Measurements from ENCODE around the gene ACP3. TPM values are rescaled to one million over a fixed set of nuclear protein-coding genes. Genes with fewer than 3 reads are reported as not detected.

The ACP3 gene
- total RNA-seq, 1 donor from 2014 or later, result 9.1 TPM

DNA sequence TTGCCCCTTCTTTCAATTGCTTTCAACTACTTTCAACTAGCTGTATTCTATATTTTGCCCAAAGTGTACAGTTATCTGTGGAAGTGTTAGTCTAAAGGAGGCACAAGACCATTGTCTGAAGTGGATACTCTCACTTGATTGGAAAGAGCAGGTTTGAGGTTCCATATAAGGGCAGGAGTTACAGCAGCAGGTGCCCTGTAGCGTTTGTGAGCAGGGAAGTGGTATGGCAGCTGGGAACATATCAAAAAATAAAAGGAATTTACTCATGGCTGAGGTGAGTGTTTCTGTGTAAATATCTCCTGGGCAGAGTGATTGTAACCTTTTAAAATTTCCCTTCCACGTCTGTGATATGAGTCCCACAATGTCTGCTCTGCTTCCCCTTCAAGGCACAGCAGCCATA lies 61.6 kb downstream of the ACP3 start:
- peaks cover 6% of the 10 kb centered on the region for H3K36me3 Mint-ChIP-seq (ENCODE audit: insufficient read depth)
- H3K4me3 Mint-ChIP-seq (ENCODE audit: low read depth), result peak overlapping the region; percentile 35
- TF ChIP-seq, protein P1, sequence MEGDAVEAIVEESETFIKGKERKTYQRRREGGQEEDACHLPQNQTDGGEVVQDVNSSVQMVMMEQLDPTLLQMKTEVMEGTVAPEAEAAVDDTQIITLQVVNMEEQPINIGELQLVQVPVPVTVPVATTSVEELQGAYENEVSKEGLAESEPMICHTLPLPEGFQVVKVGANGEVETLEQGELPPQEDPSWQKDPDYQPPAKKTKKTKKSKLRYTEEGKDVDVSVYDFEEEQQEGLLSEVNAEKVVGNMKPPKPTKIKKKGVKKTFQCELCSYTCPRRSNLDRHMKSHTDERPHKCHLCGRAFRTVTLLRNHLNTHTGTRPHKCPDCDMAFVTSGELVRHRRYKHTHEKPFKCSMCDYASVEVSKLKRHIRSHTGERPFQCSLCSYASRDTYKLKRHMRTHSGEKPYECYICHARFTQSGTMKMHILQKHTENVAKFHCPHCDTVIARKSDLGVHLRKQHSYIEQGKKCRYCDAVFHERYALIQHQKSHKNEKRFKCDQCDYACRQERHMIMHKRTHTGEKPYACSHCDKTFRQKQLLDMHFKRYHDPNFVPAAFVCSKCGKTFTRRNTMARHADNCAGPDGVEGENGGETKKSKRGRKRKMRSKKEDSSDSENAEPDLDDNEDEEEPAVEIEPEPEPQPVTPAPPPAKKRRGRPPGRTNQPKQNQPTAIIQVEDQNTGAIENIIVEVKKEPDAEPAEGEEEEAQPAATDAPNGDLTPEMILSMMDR (IDR thresholded peaks at IDR 0.05; ENCODE audit: unreplicated experiment), result no peak
- no peaks in the 10 kb centered on the region for H3K27me3 Mint-ChIP-seq
- H3K4me1 Mint-ChIP-seq (ENCODE audit: low read depth), result peaks cover 6% of the 10 kb centered on the region
- peaks cover 19% of the 10 kb centered on the region for H3K9me3 Mint-ChIP-seq (ENCODE audit: low read depth)
- no peak for DNase-seq (ENCODE audit: low spot score, unreplicated experiment)
- peak overlapping the region; percentile 75 for H3K27ac Mint-ChIP-seq

DNA sequence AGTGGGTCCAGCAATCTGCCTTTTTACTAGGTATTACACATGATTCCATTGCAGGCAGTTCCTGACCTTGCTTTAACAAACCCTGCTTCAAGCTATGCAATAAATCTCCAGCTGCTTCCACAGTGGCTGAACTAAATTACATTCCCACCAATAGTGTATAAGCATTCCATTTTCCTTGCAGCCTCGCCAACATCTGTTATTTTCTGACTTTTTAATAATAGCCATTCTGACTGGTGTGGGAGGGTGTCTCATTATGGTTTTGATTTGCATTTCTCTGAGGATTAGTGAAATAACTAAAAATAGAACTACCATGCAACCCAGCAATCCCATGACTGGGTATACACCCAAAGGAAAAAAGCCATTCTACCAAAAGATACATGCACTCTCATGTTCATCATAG lies 63.7 kb downstream of the ACP3 start:
- peaks cover 17% of the 10 kb centered on the region for H3K9me3 Mint-ChIP-seq (ENCODE audit: low read depth)
- peaks cover 6% of the 10 kb centered on the region for H3K4me1 Mint-ChIP-seq (ENCODE audit: low read depth)
- H3K27ac Mint-ChIP-seq, result no peak overlapping the region
- H3K27me3 Mint-ChIP-seq, result no peaks in the 10 kb centered on the region
- TF ChIP-seq, protein P1 (IDR thresholded peaks at IDR 0.05; ENCODE audit: unreplicated experiment), result no peak
- no peak for DNase-seq (ENCODE audit: low spot score, unreplicated experiment)
- H3K4me3 Mint-ChIP-seq (ENCODE audit: low read depth), result no peak overlapping the region
- peaks cover 6% of the 10 kb centered on the region for H3K36me3 Mint-ChIP-seq (ENCODE audit: insufficient read depth)

DNA sequence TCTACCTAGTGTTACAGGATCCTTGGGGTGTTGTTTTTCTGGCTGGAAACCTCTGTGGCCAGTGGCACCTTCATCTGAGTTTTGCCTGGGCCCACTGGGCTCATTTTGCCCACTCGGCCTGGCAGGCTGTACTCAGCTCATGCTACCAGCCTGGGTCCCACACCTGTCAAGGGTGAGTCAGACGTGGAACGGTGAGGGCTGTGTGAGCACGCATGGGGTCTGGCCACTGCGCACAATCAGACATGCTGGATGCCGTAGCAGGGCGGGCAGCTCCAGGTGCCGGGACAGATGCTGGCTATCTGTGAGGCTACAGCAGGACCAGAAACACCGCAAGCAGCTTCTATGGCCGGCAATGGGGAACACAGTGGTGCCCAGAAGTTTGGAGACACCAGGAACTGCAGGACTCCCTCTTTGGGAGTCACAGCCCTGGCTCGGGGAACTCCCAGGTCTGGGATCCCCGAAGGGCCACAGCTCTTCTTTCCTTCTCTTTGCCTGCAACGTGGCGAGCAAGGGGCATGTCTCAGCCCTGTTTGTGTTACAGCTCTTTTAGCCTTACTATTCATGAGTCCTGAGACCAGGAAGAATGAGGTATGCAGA lies 64.2 kb downstream of the ACP3 start:
- H3K4me3 Mint-ChIP-seq (ENCODE audit: low read depth), result no peak overlapping the region
- peaks cover 6% of the 10 kb centered on the region for H3K4me1 Mint-ChIP-seq (ENCODE audit: low read depth)
- peaks cover 17% of the 10 kb centered on the region for H3K9me3 Mint-ChIP-seq (ENCODE audit: low read depth)
- TF ChIP-seq, protein P1 (IDR thresholded peaks at IDR 0.05; ENCODE audit: unreplicated experiment), result no peak
- H3K27me3 Mint-ChIP-seq, result no peaks in the 10 kb centered on the region
- H3K27ac Mint-ChIP-seq, result no peak overlapping the region
- no peak for DNase-seq (ENCODE audit: low spot score, unreplicated experiment)
- H3K36me3 Mint-ChIP-seq (ENCODE audit: insufficient read depth), result peaks cover 6% of the 10 kb centered on the region

DNA sequence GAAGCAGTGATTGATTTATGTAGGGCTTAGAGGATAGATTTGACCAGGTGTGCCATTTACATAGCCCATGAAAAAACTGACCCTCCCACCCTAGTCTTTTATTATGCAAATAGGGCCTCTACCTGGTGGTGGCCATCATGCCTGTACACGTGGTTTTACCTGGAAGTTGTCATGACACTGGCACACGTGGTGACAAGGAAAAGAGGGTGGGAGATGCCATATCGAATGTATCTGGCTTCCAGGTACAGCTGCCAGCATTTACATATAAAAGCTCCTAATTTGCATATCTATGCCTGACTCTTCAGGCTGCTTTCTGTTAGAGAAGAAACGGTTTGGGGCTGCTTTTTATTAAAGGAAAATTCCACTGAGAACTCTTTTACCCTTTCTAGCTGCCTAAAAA lies 65.1 kb downstream of the ACP3 start:
- no peak for DNase-seq (ENCODE audit: low spot score, unreplicated experiment)

GRCh38 chr3:132382688-132383194 lies 65.5 kb downstream of the ACP3 start:
- no peak for DNase-seq (ENCODE audit: low spot score, unreplicated experiment)
- H3K27ac Mint-ChIP-seq, result no peak overlapping the region
- no peak overlapping the region for H3K4me3 Mint-ChIP-seq (ENCODE audit: low read depth)
- peaks cover 6% of the 10 kb centered on the region for H3K36me3 Mint-ChIP-seq (ENCODE audit: insufficient read depth)
- TF ChIP-seq, protein P1 (IDR thresholded peaks at IDR 0.05; ENCODE audit: unreplicated experiment), result no peak
- H3K27me3 Mint-ChIP-seq, result no peaks in the 10 kb centered on the region
- peaks cover 10% of the 10 kb centered on the region for H3K9me3 Mint-ChIP-seq (ENCODE audit: low read depth)
- H3K4me1 Mint-ChIP-seq (ENCODE audit: low read depth), result peaks cover 6% of the 10 kb centered on the region

More for the DNA sequence above, 65.1 kb downstream of the ACP3 start:
- H3K27ac Mint-ChIP-seq, result no peak overlapping the region
- H3K4me3 Mint-ChIP-seq (ENCODE audit: low read depth), result no peak overlapping the region
- H3K4me1 Mint-ChIP-seq (ENCODE audit: low read depth), result peaks cover 6% of the 10 kb centered on the region
- peaks cover 13% of the 10 kb centered on the region for H3K9me3 Mint-ChIP-seq (ENCODE audit: low read depth)
- TF ChIP-seq, protein P1 (IDR thresholded peaks at IDR 0.05; ENCODE audit: unreplicated experiment), result no peak
- peaks cover 6% of the 10 kb centered on the region for H3K36me3 Mint-ChIP-seq (ENCODE audit: insufficient read depth)
- no peaks in the 10 kb centered on the region for H3K27me3 Mint-ChIP-seq
